Gastroesophageal sphincter (tissue), 4 donors: ENCODE measurements around the gene RNF39. TPM values are rescaled to one million over a fixed set of nuclear protein-coding genes. Genes with fewer than 3 reads are reported as not detected.

Experiments
- ATAC-seq: fragments of 150-250 bp; one replicate; pipeline ENCODE4 v1.9.1; 2016; ENCODE audit warnings: mild to moderate bottlenecking, moderate library complexity
- H3K27ac ChIP-seq, 4 donors: fragments of 200-600 bp; sonication (generic) in 3 of 4; 1 replicate in 3 of 4; 2 replicates in 1 of 4; pipeline ENCODE4 v1.5.1; 2016 to 2019
- H3K27me3 ChIP-seq: fragments of 200-600 bp; sonication (generic); one replicate; pipeline ENCODE4 v1.5.1; 2019
- H3K36me3 ChIP-seq, 2 donors: fragments of 200-600 bp; sonication (generic); one replicate each; pipeline ENCODE4 v1.5.1; 2019; ENCODE audit warnings: control low read depth in 1 of 2
- H3K4me1 ChIP-seq, 3 donors: fragments of 200-600 bp; sonication (generic); 1 replicate in 2 of 3; 2 replicates in 1 of 3; pipeline ENCODE4 v1.5.1; 2016 to 2019; ENCODE audit warnings: control low read depth in 2 of 3
- H3K4me3 ChIP-seq, 2 donors: fragments of 200-600 bp; sonication (generic); one replicate each; pipeline ENCODE4 v1.5.1; 2019; ENCODE audit warnings: mild to moderate bottlenecking in 1 of 2, moderate library complexity in 1 of 2
- H3K9me3 ChIP-seq, 3 donors: fragments of 200-600 bp; sonication (generic); one replicate each; pipeline ENCODE4 v1.5.1; 2017 to 2019; ENCODE audit warnings: control low read depth in 2 of 3
- CTCF ChIP-seq, 4 experiments: fragments of 200-600 bp in 2 of 4; fragments of 450-650 bp in 2 of 4; sonication (generic) in 1 of 4; IDR thresholded peaks; one replicate each; pipeline ENCODE4 v1.5.1; 2017 to 2019; ENCODE audit warnings: antibody characterized with exemption in 4 of 4, mild to moderate bottlenecking in 2 of 4, moderate library complexity in 2 of 4
- EP300 ChIP-seq: sonication (generic); formaldehyde crosslinking; IDR thresholded peaks from one replicate; pipeline ENCODE4 v1.6.1; 2017; ENCODE audit warnings: antibody characterized with exemption, mild to moderate bottlenecking
- POLR2A ChIP-seq, 2 donors: fragments of 450-650 bp; IDR thresholded peaks; one replicate each; pipeline ENCODE4 v1.6.1; 2017; ENCODE audit warnings: antibody characterized with exemption in 2 of 2, mild to moderate bottlenecking in 2 of 2, moderate library complexity in 1 of 2
- POLR2AphosphoS5 ChIP-seq: sonication (generic); formaldehyde crosslinking; IDR thresholded peaks from one replicate; pipeline ENCODE4 v1.6.1; 2017; ENCODE audit warnings: antibody characterized with exemption
- WGBS, 2 donors: methylation state at CpG; one replicate each; pipeline ENCODE4 v1.1.5; 2018; ENCODE audit warnings: low coverage in 1 of 2; 5-methylcytosine and 5-hydroxymethylcytosine counted together
- total RNA-seq, 4 donors: library from RNA; depleted of rRNA; stranded (reverse); fragments of >200 nt; gene quantifications; one replicate each; pipeline ENCODE4 v1.1.0, GENCODE V29; 2016

The RNF39 gene
- total RNA-seq, 4 donors from 2014 or later: 0.49 TPM; not detected in 3

GRCh38 chr6:30113841-30114240, 38.3 kb upstream of the RNF39 start:
- 0 to 70% methylated on average over 1 of the region's 1 CpG for WGBS, 2 donors
- ATAC-seq: no peak
- TF ChIP-seq CTCF (IDR thresholded peaks at IDR 0.05) (no peak), POLR2AphosphoS5 (no peak), POLR2A (IDR thresholded peaks at IDR 0.05) (no peak), EP300 (no peak)
- Histone ChIP-seq H3K27ac (no peak overlapping the region), H3K4me1 (no peaks in the 10 kb centered on the region), H3K27me3 (peaks cover 76% of the 10 kb centered on the region), H3K36me3 (no peaks in the 10 kb centered on the region), H3K4me3 (no peak overlapping the region), H3K9me3 (no peaks in the 10 kb centered on the region)

- 64 to 66% methylated on average over 3 of the region's 3 CpGs for WGBS, 2 donors
- no peaks in the 10 kb centered on the region for H3K9me3 ChIP-seq
- ATAC-seq: no peak
- H3K27ac ChIP-seq: no peak within 1 kb of the TSS
- no peaks in the 10 kb centered on the region for H3K36me3 ChIP-seq
- peaks cover 83% of the 10 kb centered on the region for H3K27me3 ChIP-seq
- no peak within 1 kb of the TSS for H3K4me3 ChIP-seq
- H3K4me1 ChIP-seq: no peaks in the 10 kb centered on the region
- TF ChIP-seq POLR2A (IDR thresholded peaks at IDR 0.05) (no peak), CTCF (IDR thresholded peaks at IDR 0.05) (no peak), EP300 (no peak), POLR2AphosphoS5 (no peak)
Measured at GRCh38 chr6:30113003-30113759, 37.6 kb upstream of the RNF39 start, which contains the start of gene TRIM31. Gene TRIM31, minus strand, starts transcription at chr6:30113090. Its CDS starts 285 bp downstream, at chr6:30112805.

- H3K27me3 ChIP-seq: peaks cover 88% of the 10 kb centered on the region
- TF ChIP-seq POLR2A (IDR thresholded peaks at IDR 0.05) (no peak), CTCF (IDR thresholded peaks at IDR 0.05) (no peak), POLR2AphosphoS5 (no peak), EP300 (no peak)
- H3K4me1 ChIP-seq: no peaks in the 10 kb centered on the region
- H3K9me3 ChIP-seq: no peaks in the 10 kb centered on the region
- H3K36me3 ChIP-seq: no peaks in the 10 kb centered on the region
- ATAC-seq: no peak
- no peak overlapping the region for H3K4me3 ChIP-seq
- WGBS, 2 donors: 62 to 78% methylated on average over 6 to 7 of the region's 10 CpGs
- H3K27ac ChIP-seq: no peak overlapping the region
Measured at GRCh38 chr6:30112402-30112994, 36.9 kb upstream of the RNF39 start.

- ATAC-seq: no peak
- Histone ChIP-seq H3K4me3 (no peak overlapping the region), H3K27ac (no peak overlapping the region), H3K36me3 (no peaks in the 10 kb centered on the region), H3K9me3 (no peaks in the 10 kb centered on the region), H3K27me3 (peaks cover 88% of the 10 kb centered on the region), H3K4me1 (no peaks in the 10 kb centered on the region)
- WGBS, 2 donors: 46 to 55% methylated on average over 4 to 5 of the region's 27 CpGs
- TF ChIP-seq CTCF (IDR thresholded peaks at IDR 0.05): no peak
- TF ChIP-seq EP300: no peak
Measured at GRCh38 chr6:30111266-30111856, 35.8 kb upstream of the RNF39 start.
